H54 (cell line): ENCODE results near the gene MRPS35.

ENCODE experiments used
- DNase-seq: peaks from one replicate; pipeline ENCODE4 v3.0.0; 2011; ENCODE audit warnings: low spot score, mixed read lengths; ENCODE audit not compliant: insufficient read length
- FAIRE-seq: peaks from 3 replicates; lab custom pipeline; 2011; peaks lifted over from hg19 to GRCh38; lab: Jason Lieb, UNC
- POLR2A ChIP-seq: IDR thresholded peaks from 2 replicates; pipeline ENCODE4 v1.6.1; 2011; ENCODE audit warnings: low read depth, mild to moderate bottlenecking, low read length

The MRPS35 gene

GRCh38 chr12:27796128-27796527 lies 85.5 kb downstream of the MRPS35 start:
- no peak for TF ChIP-seq POLR2A
- FAIRE-seq = no peak
- DNase-seq = no peak

DNA sequence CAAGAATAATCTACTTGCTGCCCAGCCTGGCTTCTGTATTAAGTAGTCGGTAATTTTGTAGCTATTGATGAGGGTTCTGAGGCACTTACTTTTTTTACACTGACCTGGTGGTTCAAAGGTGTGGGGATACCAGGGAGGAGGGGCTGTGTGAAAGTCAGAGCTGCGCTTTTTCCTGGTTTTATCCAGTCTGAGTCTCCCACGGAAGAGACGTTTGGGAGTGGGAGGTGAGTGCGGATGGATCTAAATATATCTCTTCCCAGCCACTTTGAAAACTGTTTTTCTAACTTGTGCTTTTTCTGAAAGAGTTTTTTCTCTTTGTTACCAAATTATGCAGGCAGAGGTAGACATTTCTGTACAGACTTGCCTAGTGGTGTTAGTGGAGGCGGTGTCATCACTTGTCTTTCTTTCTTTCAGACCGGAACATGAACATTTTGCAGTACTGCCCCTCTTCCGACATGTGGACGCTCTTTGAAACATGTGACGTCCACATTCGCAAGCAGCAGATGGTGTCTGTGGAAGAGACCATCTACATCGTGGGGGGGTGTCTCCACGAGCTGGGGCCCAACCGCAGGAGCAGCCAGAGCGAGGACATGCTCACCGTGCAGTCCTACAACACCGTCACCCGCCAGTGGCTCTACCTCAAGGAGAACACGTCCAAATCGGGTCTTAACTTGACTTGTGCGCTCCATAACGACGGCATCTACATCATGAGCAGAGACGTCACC lies 86.8 kb downstream of the MRPS35 start:
- no peak for DNase-seq
- no peak for FAIRE-seq
- no peak for TF ChIP-seq POLR2A

DNA sequence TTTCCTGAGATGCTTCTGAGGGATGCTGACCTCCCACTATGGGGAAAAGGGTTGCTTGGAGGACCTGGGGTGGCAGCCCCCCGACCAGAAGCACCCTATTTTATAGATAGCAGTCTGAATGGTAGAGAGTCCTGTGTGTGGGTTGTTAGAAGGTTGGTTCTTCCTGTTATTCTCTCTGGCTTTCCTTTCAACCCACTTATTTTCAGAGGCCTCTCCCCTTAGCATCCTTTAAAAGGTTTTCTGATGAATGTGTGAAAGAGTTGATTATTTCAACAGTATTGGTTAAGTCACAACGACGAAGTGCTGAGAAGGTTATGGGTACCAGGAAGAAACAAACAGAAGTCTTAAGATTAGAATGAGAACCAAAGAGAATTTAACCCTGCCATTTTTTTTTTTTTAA lies 90.2 kb downstream of the MRPS35 start:
- no peak for TF ChIP-seq POLR2A
- FAIRE-seq = no peak
- no peak for DNase-seq

GRCh38 chr12:27801630-27802029 lies 91.0 kb downstream of the MRPS35 start:
- TF ChIP-seq POLR2A = no peak
- DNase-seq (no peak), FAIRE-seq (no peak)

- DNase-seq (no peak), FAIRE-seq (no peak)
- no peak for TF ChIP-seq POLR2A
These were observed 91.9 kb downstream of the MRPS35 start for GRCh38 chr12:27802511-27802910.

DNA sequence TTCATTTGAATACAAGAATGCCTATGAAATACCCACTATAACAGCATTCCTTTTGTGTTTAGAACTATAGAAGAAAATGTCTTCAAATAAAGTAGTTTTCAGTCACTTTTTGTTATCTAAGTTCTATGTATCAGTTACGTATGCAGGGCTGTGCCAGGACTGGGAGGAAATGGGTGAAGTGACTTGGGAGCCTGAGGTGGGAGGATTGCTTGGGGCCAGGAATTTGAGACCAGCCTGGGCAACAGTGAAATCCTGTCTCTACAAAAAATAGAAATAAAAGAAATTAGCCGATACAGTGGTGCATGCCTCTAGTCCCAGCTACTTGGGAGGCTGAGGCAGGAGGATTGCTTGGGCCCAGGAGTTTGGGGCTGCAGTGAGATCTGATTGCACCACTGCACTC lies 92.3 kb downstream of the MRPS35 start:
- TF ChIP-seq POLR2A = no peak
- DNase-seq (no peak), FAIRE-seq (no peak)

GRCh38 chr12:27805238-27805637 lies 94.6 kb downstream of the MRPS35 start:
- no peak for TF ChIP-seq POLR2A
- DNase-seq (no peak), FAIRE-seq (no peak)
